Ovary (tissue), 9 donors: ENCODE measurements around the gene IKZF1. TPM values are rescaled to one million over a fixed set of nuclear protein-coding genes. Genes with fewer than 3 reads are reported as not detected.
"Not testable (repeated sequence)": the region's sequence is repeated elsewhere in the genome, so short reads cannot be mapped to it uniquely, and the experiment has no call there.

Experiments
- DNase-seq, 5 donors: peaks; one replicate each; pipeline ENCODE4 v3.0.0-alpha.2; 2019 to 2020
- H3K27ac ChIP-seq, 2 donors: fragments of 200-600 bp; one replicate each; pipeline versions ENCODE4 v1.5.1 to v1.8.0; 2019 to 2022
- H3K27me3 ChIP-seq: fragments of 200-600 bp; one replicate; pipeline ENCODE4 v1.8.0; 2022
- H3K36me3 ChIP-seq: fragments of 200-600 bp; sonication (generic); one replicate; pipeline ENCODE4 v1.5.1; 2019
- H3K4me1 ChIP-seq: one replicate; pipeline ENCODE4 v1.8.1; 2013; ENCODE audit warnings: mild to moderate bottlenecking, moderate library complexity; ENCODE audit not compliant: insufficient read depth
- H3K4me3 ChIP-seq: fragments of 200-600 bp; sonication (generic); one replicate; pipeline ENCODE4 v1.5.1; 2017
- H3K9me3 ChIP-seq, 2 donors: fragments of 200-600 bp in 1 of 2; sonication (generic) in 1 of 2; one replicate each; pipeline versions ENCODE4 v1.5.1 to v1.8.1; 2013 to 2019; ENCODE audit warnings: mild to moderate bottlenecking in 1 of 2, moderate library complexity in 1 of 2
- EP300 ChIP-seq: sonication (generic); formaldehyde crosslinking; IDR thresholded peaks from one replicate; pipeline ENCODE4 v1.6.1; 2017; ENCODE audit warnings: antibody characterized with exemption
- POLR2A ChIP-seq: fragments of 450-650 bp; IDR thresholded peaks from one replicate; pipeline ENCODE4 v1.6.1; 2017; ENCODE audit warnings: antibody characterized with exemption, mild to moderate bottlenecking, moderate library complexity
- WGBS, 3 donors: extraction: QIAGEN DNeasy Blood & Tissue Kit in 1 of 3; methylation state at CpG; one replicate each; pipeline versions ENCODE4 v1.1.5 to v1.1.7; 2013 to 2017; 5-methylcytosine and 5-hydroxymethylcytosine counted together
- intact Hi-C, 4 donors: fragments of 100-400 bp; cut with DNase I; formaldehyde crosslinking; loops; one replicate each; pipeline versions ENCODE4 v1.11.0 to v1.15.1; 2022 to 2023
- polyA plus RNA-seq, 2 donors: library from polyadenylated mRNA; stranded (reverse); fragments of 200-250 nt in 1 of 2; fragments of 350-450 nt in 1 of 2; fragmentation: Illumina TruSeq in 1 of 2; extraction: RNeasy Lipid Tissue Mini Kit (QIAGEN cat#74804) in 1 of 2; gene quantifications; one replicate each; pipeline ENCODE4 v1.2.3, GENCODE V29; 2013 to 2014
- total RNA-seq, 7 donors: library from RNA; depleted of rRNA in 2 of 7; stranded (reverse); fragments of >200 nt in 2 of 7; fragmentation: NEBNext Ultra II Directional in 3 of 7; extraction: Animal tissue kit (Norgen Biotek cat#: 25700) in 3 of 7; gene quantifications; one replicate each; pipeline versions ENCODE4 v1.1.0 to v1.2.4, GENCODE V29; 2016 to 2023
- TF ChIP-seq, protein P1 (sequence below), 3 donors: fragments of 450-650 bp in 2 of 3; fragments of 200-600 bp in 1 of 3; IDR thresholded peaks; one replicate each; pipeline versions ENCODE4 v1.5.1 to v1.8.0; 2016 to 2022; ENCODE audit warnings: antibody characterized with exemption in 3 of 3, mild to moderate bottlenecking in 1 of 3
- donor health status: DM: no; HTN: no; CAD: no; lungs with moderate emphysema.
- donor health status: DM: no; HTN: no; CAD: no.
- donor health status: Bipolar disorder and iron deficiency.
- donor health status: DM: yes; HTN: yes; CAD: no.
- donor health status: DM: no; HTN: no; CAD: no.
- donor health status: DM: yes; HTN: yes; CAD: no.

Gene IKZF1
- total and polyA plus RNA-seq, 9 donors = 0.59 to 7.5 (median 3.3) TPM

DNA sequence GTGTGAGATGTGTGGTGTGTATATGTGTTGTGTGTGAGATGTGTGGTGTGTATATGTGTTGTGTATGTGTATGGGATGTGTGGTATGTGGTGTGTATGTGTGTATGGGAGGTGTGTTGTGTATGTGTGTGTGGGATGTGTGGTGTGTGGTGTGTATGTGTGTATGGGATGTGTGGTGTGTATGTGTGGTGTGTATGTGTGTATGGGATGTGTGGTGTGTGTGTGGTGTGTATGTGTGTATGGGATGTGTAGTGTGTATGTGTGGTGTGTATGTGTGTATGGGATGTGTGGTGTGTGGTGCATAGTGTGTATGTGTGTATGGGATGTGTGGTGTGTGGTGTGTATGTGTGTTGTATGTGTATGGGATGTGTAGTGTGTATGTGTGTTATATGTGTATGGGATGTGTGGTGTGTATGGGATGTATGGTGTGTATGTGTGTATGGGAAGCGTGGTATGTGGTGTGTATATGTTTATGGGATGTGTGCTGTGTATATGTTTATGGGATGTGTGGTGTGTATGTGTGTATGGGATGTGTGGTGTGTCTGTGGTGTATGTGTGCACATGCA lies 30.8 kb downstream of the IKZF1 start:
- intact Hi-C loops = loop anchor here in 1 of 4 donors (10.0 kb wide), 1 partner anchor 1981 kb away; no protein-coding TSS in a partner anchor
- H3K27me3 ChIP-seq = no peaks in the 10 kb centered on the region
- TF ChIP-seq POLR2A (no peak), EP300 (no peak)
- TF ChIP-seq, protein P1, sequence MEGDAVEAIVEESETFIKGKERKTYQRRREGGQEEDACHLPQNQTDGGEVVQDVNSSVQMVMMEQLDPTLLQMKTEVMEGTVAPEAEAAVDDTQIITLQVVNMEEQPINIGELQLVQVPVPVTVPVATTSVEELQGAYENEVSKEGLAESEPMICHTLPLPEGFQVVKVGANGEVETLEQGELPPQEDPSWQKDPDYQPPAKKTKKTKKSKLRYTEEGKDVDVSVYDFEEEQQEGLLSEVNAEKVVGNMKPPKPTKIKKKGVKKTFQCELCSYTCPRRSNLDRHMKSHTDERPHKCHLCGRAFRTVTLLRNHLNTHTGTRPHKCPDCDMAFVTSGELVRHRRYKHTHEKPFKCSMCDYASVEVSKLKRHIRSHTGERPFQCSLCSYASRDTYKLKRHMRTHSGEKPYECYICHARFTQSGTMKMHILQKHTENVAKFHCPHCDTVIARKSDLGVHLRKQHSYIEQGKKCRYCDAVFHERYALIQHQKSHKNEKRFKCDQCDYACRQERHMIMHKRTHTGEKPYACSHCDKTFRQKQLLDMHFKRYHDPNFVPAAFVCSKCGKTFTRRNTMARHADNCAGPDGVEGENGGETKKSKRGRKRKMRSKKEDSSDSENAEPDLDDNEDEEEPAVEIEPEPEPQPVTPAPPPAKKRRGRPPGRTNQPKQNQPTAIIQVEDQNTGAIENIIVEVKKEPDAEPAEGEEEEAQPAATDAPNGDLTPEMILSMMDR (IDR thresholded peaks at IDR 0.05) = no peak
- H3K27ac ChIP-seq = no peak overlapping the region
- H3K4me1 ChIP-seq = no peaks in the 10 kb centered on the region
- H3K36me3 ChIP-seq = no peaks in the 10 kb centered on the region
- H3K9me3 ChIP-seq = no peaks in the 10 kb centered on the region
- no peak for DNase-seq
- WGBS, 3 donors = 85 to 100% (median 98%) methylated on average over 1 of the region's 1 CpG
- H3K4me3 ChIP-seq = no peak overlapping the region

DNA sequence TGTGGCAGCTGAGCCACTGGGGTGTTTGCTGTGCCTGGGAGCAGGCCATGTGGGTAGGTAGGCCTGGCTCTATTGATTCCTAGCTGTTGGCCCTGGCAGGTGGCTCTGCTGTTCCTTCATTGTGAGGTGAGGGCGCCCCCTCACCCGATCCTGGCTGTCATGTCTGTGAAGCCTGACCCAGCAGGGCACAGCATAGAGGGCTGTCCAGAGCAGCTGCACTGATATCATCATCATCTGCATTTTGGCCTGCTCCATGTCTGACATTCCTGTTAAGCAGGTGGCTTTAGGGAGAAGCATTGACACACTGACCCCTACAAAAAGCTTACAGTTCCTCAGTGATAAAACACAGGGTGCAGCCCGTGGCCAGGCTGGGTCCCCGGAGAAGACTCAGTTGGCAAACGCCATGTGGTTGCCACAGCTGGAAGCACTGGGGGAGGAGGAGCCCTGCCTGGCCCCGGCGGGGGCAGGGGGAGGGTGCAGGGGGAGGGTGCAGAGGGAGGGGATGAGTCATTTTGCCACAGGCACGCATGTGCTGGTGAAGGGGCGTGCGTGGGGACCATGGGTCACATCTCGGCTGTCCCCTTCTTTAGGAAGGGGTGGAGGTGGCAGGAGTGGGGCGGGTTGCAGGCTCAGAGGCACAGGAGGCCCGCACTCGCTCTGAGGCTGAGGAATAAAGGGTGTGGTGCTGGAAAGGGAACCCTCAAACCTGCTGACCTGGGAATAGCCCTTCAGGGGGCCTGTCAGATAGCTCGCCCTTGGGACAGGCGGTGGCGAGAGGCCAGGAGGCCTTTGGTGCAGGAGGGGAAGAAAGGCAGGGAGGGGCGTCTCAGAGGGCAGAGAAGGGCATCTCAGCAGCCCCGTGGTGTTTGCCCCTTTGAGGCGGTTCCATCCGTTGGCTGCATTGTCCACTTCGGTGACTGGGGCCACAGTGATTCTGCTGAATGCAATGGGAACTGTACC lies 31.6 kb downstream of the IKZF1 start:
- Histone ChIP-seq H3K27ac (no peak overlapping the region), H3K4me3 (no peak overlapping the region), H3K36me3 (no peaks in the 10 kb centered on the region), H3K4me1 (no peaks in the 10 kb centered on the region), H3K9me3 (no peaks in the 10 kb centered on the region), H3K27me3 (no peaks in the 10 kb centered on the region)
- intact Hi-C loops = loop anchor here in 1 of 4 donors (10.0 kb wide), 1 partner anchor 1981 kb away; no protein-coding TSS in a partner anchor
- 70 to 83% (median 73%) methylated on average over 22 of the region's 22 CpGs for WGBS, 3 donors
- DNase-seq = no peak
- TF ChIP-seq POLR2A (no peak), EP300 (no peak)
- TF ChIP-seq, protein P1 (IDR thresholded peaks at IDR 0.05) = no peak

DNA sequence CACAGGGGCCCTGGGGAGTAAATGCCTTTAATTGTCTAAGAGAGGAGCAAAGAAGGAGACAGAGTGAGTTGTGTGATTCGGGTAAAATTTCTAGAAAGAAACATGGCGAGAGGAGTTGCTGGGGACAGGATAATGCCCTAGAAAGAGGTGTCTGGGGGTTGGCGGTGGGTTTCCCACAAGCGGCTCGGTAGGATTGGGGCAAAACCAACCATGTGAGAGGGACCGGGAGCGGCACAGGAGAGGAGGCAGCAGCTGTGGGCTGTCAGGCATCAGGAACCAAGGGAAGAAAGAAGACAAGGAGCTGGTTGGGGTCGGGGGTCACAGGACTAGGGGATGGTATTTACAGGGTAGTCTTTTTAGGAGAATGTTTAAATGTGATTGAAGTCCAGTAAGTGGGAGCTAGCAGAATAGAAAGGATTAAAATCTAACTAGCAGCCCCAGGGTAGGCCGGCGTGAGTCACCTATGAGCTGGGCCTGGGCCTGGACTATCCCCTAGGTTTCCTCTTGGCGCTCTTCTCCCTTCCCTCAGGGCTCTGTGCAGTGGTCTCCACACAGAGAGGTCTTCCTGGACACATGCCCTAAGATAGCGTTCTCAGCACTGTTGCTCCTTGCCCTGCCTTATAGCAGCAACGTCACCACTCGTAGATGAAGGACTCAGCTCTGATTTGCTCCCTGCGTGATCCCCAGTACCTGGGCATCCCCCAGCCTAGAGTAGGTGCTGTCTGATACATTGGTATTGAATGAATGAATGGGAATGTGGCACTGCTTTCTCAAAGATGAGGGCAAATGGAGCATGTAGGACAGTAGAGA lies 32.6 kb downstream of the IKZF1 start:
- no peak overlapping the region for H3K27ac ChIP-seq
- intact Hi-C loops = loop anchor here in 1 of 4 donors (10.0 kb wide), 1 partner anchor 1982 kb away; no protein-coding TSS in a partner anchor
- DNase-seq = no peak
- no peak overlapping the region for H3K4me3 ChIP-seq
- H3K27me3 ChIP-seq = no peaks in the 10 kb centered on the region
- H3K36me3 ChIP-seq = no peaks in the 10 kb centered on the region
- no peaks in the 10 kb centered on the region for H3K9me3 ChIP-seq
- H3K4me1 ChIP-seq = no peaks in the 10 kb centered on the region
- no peak for TF ChIP-seq EP300
- WGBS, 3 donors = 86 to 89% (median 89%) methylated on average over 15 of the region's 15 CpGs

DNA sequence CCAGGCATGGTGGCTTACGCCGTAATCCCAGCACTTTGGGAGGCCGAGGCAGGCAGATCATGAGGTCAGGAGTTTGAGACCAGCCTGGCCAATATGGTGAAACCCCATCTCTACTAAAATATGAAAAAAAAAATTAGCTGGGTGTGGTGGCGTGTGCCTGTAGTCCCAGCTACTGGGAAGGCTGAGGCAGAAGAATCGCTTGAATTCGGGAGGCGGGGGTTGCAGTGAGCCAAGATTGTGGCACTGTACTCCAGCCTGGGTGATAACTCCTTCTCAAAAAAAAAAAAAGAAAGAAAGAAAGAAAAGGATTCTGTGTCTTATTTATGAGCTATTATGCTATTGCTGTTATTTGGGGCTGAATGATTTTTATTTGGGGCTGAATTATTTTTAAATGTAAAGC lies 35.0 kb downstream of the IKZF1 start:
- H3K27ac ChIP-seq, DNase-seq, H3K4me3 ChIP-seq, H3K9me3 ChIP-seq, H3K4me1 ChIP-seq, H3K36me3 ChIP-seq, H3K27me3 ChIP-seq: not testable (repeated sequence)
- 88 to 93% (median 92%) methylated on average over 7 of the region's 7 CpGs for whole genome bisulfite sequencing, 3 donors
- intact Hi-C loops = loop anchor here in 1 of 4 donors (10.0 kb wide), 1 partner anchor 1985 kb away; no protein-coding TSS in a partner anchor

DNA sequence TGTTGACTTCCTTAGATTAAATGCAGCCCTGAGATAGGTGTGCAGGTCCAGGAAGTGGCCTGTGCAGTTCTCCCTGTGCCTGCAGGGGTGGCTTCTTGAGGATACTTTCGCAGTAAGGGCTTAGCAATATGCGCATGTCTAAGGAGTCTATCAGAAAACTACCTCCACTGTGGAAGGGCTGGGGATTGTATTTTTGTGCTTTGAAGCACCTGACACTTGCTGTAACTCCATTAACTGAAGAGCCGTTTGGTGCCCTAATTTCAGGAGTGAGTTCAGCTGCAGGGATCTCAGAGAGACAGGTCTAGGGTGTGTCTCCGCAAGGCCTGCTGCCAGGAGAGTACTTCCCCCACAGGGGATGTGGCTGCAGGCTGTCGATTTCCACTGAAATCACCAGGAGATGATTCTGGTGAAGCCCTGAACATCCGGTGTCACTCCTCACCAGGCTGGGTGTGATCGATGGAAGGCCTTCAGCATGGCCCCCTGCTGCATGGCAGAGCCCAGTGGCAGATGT lies 35.5 kb downstream of the IKZF1 start:
- intact Hi-C loops = loop anchor here in 1 of 4 donors (10.0 kb wide), 1 partner anchor 1985 kb away; no protein-coding TSS in a partner anchor
- H3K27ac ChIP-seq = no peak overlapping the region
- no peaks in the 10 kb centered on the region for H3K27me3 ChIP-seq
- no peak overlapping the region for H3K4me3 ChIP-seq
- TF ChIP-seq, protein P1 (IDR thresholded peaks at IDR 0.05) = no peak
- TF ChIP-seq EP300 (no peak), POLR2A (no peak)
- WGBS, 3 donors = 64 to 67% (median 67%) methylated on average over 7 of the region's 7 CpGs
- no peaks in the 10 kb centered on the region for H3K4me1 ChIP-seq
- no peaks in the 10 kb centered on the region for H3K36me3 ChIP-seq
- DNase-seq = no peak
- no peaks in the 10 kb centered on the region for H3K9me3 ChIP-seq
